Vagina (tissue), 2 donors: ENCODE results near the gene MIOX. TPM values are rescaled to one million over a fixed set of nuclear protein-coding genes. Genes with fewer than 3 reads are reported as not detected.

Experiments used
- DNase-seq, 2 donors: peaks; one replicate each; pipeline ENCODE4 v3.0.0-alpha.2; 2017; ENCODE audit errors: extremely low spot score in 2 of 2
- H3K27ac ChIP-seq: fragments of 200-600 bp; sonication (generic); one replicate; pipeline ENCODE4 v1.5.1; 2019
- H3K27me3 ChIP-seq: fragments of 200-600 bp; sonication (generic); one replicate; pipeline ENCODE4 v1.5.1; 2019
- H3K36me3 ChIP-seq, 2 donors: fragments of 200-600 bp; sonication (generic); one replicate each; pipeline ENCODE4 v1.5.1; 2017 to 2019
- H3K4me1 ChIP-seq: fragments of 200-600 bp; sonication (generic); one replicate; pipeline ENCODE4 v1.5.1; 2019
- H3K4me3 ChIP-seq, 2 donors: fragments of 200-600 bp; sonication (generic); 1 replicate in 1 of 2; 2 replicates in 1 of 2; pipeline ENCODE4 v1.5.1; 2016 to 2019
- H3K9me3 ChIP-seq: fragments of 200-600 bp; sonication (generic); one replicate; pipeline ENCODE4 v1.5.1; 2019
- POLR2A ChIP-seq, 2 donors: fragments of 450-650 bp; IDR thresholded peaks; one replicate each; pipeline ENCODE4 v1.6.1; 2017; ENCODE audit warnings: antibody characterized with exemption in 2 of 2, mild to moderate bottlenecking in 2 of 2, moderate library complexity in 2 of 2
- POLR2AphosphoS5 ChIP-seq, 2 donors: sonication (generic); formaldehyde crosslinking; IDR thresholded peaks; one replicate each; pipeline ENCODE4 v1.9.0; 2017; ENCODE audit warnings: antibody characterized with exemption in 2 of 2, mild to moderate bottlenecking in 2 of 2, low read depth in 1 of 2; ENCODE audit not compliant: insufficient read depth in 1 of 2
- intact Hi-C: fragments of 100-400 bp; cut with DNase I; formaldehyde crosslinking; loops from one replicate; pipeline ENCODE4 v1.15.1; 2023
- total RNA-seq: library from RNA; depleted of rRNA; stranded (reverse); fragments of >200 nt; gene quantifications from one replicate; pipeline ENCODE4 v1.2.3, GENCODE V29; 2016
- TF ChIP-seq, protein P1 (sequence below), 3 experiments: fragments of 450-650 bp in 2 of 3; fragments of 200-600 bp in 1 of 3; sonication (generic) in 1 of 3; IDR thresholded peaks; one replicate each; pipeline ENCODE4 v1.5.1; 2017 to 2019; ENCODE audit warnings: antibody characterized with exemption in 3 of 3, mild to moderate bottlenecking in 2 of 3, moderate library complexity in 2 of 3

MIOX gene
- total RNA-seq, 1 donor from 2014 or later: not detected

DNA sequence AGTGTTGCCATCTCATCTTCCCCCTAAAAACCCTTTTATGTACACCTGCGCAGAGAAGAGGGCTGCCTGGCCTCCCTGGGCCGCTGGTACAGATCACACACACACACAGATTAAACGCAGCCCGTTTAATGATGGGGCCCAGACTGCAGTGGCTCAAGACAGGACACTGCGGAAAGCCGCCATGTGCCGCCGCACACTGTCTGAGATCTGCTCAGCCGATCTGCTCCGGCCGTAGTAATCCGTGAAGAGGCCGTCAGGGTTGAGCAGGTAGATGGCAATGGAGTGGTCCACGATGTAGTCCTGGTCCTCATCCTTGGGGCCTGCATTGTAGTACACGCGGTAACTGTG is 36.8 kb downstream of the MIOX start:
- Histone ChIP-seq H3K4me3 (no peak overlapping the region), H3K27ac (no peak overlapping the region), H3K36me3 (peaks cover 0 to 53% of the 10 kb centered on the region in 2 donors), H3K9me3 (no peaks in the 10 kb centered on the region), H3K4me1 (peaks cover 31% of the 10 kb centered on the region), H3K27me3 (no peaks in the 10 kb centered on the region)
- intact Hi-C loops: loop anchor here (10.0 kb wide), 1 partner anchor 259 kb away; the partner anchor contains the start of gene MAPK12
- no peak for DNase-seq
- TF ChIP-seq POLR2A (IDR thresholded peaks at IDR 0.05) (no peak), POLR2AphosphoS5 (IDR thresholded peaks at IDR 0.05; ENCODE audit: insufficient read depth in 1 of 2, low read depth in 1 of 2) (no peak)
- TF ChIP-seq, protein P1, sequence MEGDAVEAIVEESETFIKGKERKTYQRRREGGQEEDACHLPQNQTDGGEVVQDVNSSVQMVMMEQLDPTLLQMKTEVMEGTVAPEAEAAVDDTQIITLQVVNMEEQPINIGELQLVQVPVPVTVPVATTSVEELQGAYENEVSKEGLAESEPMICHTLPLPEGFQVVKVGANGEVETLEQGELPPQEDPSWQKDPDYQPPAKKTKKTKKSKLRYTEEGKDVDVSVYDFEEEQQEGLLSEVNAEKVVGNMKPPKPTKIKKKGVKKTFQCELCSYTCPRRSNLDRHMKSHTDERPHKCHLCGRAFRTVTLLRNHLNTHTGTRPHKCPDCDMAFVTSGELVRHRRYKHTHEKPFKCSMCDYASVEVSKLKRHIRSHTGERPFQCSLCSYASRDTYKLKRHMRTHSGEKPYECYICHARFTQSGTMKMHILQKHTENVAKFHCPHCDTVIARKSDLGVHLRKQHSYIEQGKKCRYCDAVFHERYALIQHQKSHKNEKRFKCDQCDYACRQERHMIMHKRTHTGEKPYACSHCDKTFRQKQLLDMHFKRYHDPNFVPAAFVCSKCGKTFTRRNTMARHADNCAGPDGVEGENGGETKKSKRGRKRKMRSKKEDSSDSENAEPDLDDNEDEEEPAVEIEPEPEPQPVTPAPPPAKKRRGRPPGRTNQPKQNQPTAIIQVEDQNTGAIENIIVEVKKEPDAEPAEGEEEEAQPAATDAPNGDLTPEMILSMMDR (IDR thresholded peaks at IDR 0.05): no peak

DNA sequence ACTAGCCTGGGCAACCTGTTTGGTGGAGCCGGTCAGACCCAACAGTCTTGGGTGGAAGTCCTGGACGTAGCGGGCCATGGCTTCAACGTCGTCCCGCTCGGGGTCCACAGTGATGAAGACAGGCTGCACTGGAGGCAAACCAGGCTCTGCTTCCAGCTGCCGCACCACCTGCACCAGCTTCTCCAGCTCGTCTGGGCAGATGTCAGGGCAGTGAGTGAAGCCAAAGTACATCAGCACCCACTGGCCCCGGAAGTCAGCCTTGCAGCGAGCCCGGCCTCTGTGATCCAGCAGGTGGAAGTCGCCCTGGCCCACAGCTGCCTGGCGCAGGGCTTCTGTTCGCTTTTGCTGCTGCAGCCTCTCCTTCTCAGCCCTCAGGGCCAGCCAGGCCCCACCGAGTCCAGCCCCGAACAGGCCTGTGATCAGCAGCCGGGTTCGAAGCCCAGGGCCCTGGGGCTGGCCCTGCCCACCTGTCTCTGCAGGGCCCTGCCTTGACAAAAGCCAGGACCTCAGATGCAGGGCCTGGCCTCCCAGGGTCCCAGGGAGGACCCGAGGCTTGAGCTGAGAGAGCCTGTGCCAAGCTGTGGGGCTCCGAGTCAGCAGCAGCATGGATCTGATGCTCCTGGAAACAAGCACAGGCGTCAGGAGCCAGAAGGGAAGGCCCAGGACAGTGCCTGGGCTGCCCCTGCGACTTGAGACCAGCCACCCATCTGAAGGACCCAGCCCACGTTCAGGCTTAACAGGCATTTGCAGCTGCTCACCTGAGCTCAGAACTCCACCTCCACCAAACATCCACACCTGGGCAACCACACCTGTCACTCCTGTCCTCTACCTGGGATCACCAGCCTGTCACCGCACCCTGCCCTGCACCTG is 37.4 kb downstream of the MIOX start:
- Histone ChIP-seq H3K36me3 (peaks cover 0 to 47% of the 10 kb centered on the region in 2 donors), H3K4me1 (peaks cover 37% of the 10 kb centered on the region), H3K27ac (no peak overlapping the region), H3K27me3 (no peaks in the 10 kb centered on the region), H3K9me3 (no peaks in the 10 kb centered on the region), H3K4me3 (peak overlapping the region; percentile 61 to 84)
- intact Hi-C loops: loop anchor here (10.0 kb wide), 1 partner anchor 259 kb away; the partner anchor contains the start of gene MAPK12
- DNase-seq: no peak
- TF ChIP-seq, protein P1 (IDR thresholded peaks at IDR 0.05): no peak
- TF ChIP-seq POLR2A (IDR thresholded peaks at IDR 0.05): no peak
- TF ChIP-seq POLR2AphosphoS5 (IDR thresholded peaks at IDR 0.05; ENCODE audit: insufficient read depth in 1 of 2, low read depth in 1 of 2): no peak

- no peak for TF ChIP-seq POLR2AphosphoS5 (IDR thresholded peaks at IDR 0.05; ENCODE audit: insufficient read depth in 1 of 2, low read depth in 1 of 2)
- TF ChIP-seq, protein P1 (IDR thresholded peaks at IDR 0.05): no peak
- no peak for TF ChIP-seq POLR2A (IDR thresholded peaks at IDR 0.05)
- H3K27ac ChIP-seq: peak overlapping the region; percentile 92
- H3K9me3 ChIP-seq: no peaks in the 10 kb centered on the region
- peaks cover 43% of the 10 kb centered on the region for H3K4me1 ChIP-seq
- H3K4me3 ChIP-seq: peak overlapping the region; percentile 61 to 84
- H3K36me3 ChIP-seq: peaks cover 0 to 41% of the 10 kb centered on the region in 2 donors
- intact Hi-C loops: loop anchor here (5.0 to 10.0 kb wide), 2 partner anchors 58 to 260 kb away; partner anchors contain the start of genes CHKB and MAPK12
- no peaks in the 10 kb centered on the region for H3K27me3 ChIP-seq
- no peak for DNase-seq
Observed at GRCh38 chr22:50524676-50525103, 38.0 kb downstream of the MIOX start.

- no peaks in the 10 kb centered on the region for H3K9me3 ChIP-seq
- intact Hi-C loops: loop anchor here (5.0 to 10.0 kb wide), 2 partner anchors 57 to 260 kb away; partner anchors contain the start of genes CHKB and MAPK12
- DNase-seq: no peak
- H3K4me1 ChIP-seq: peaks cover 45% of the 10 kb centered on the region
- no peaks in the 10 kb centered on the region for H3K27me3 ChIP-seq
- peak within 1 kb of the TSS; percentile 61 to 84 for H3K4me3 ChIP-seq
- H3K27ac ChIP-seq: peak within 1 kb of the TSS; percentile 92
- peaks cover 0 to 37% of the 10 kb centered on the region in 2 donors for H3K36me3 ChIP-seq
- TF ChIP-seq POLR2AphosphoS5 (IDR thresholded peaks at IDR 0.05; ENCODE audit: insufficient read depth in 1 of 2, low read depth in 1 of 2) (peak; percentile 79 to 90), POLR2A (IDR thresholded peaks at IDR 0.05) (peak; percentile 45 to 52)
- TF ChIP-seq, protein P1 (IDR thresholded peaks at IDR 0.05): peak in 1 of 3 experiments; percentile 45
Observed at GRCh38 chr22:50525104-50525857, 38.6 kb downstream of the MIOX start, which contains the start of gene SCO2. SCO2 (minus strand) TSS chr22:50525598; CDS start chr22:50524411, 1,187 bp downstream.
